ENCODE results near the gene RYR1.
"Not testable (repeated sequence)": the region's sequence is repeated elsewhere in the genome, so short reads cannot be mapped to it uniquely, and the experiment has no call there.

The RYR1 gene

GRCh38 chr19:38400361-38400760, 33.1 kb upstream of the RYR1 start:
- no peak for DNase-seq (ENCODE audit: low read depth in 2 of 2)

- DNase-seq (ENCODE audit: low read depth in 2 of 2) = no peak
These were observed 32.3 kb upstream of the RYR1 start for GRCh38 chr19:38401148-38401547.

- DNase-seq (ENCODE audit: low read depth in 2 of 2) = no peak
These were observed 30.9 kb upstream of the RYR1 start for GRCh38 chr19:38402623-38402966.

- peak; percentile 97 for DNase-seq (ENCODE audit: low read depth in 2 of 2)
These were observed 30.4 kb upstream of the RYR1 start, which contains the start of gene FAM98C for GRCh38 chr19:38402967-38403674. FAM98C (plus strand) TSS chr19:38403093; CDS start chr19:38403154, 61 bp downstream.

- no peak for DNase-seq (ENCODE audit: low read depth in 2 of 2)
These were observed 28.6 kb upstream of the RYR1 start for GRCh38 chr19:38404858-38405257.

GRCh38 chr19:38405276-38405675, 28.2 kb upstream of the RYR1 start:
- DNase-seq (ENCODE audit: low read depth in 2 of 2) = no peak

- no peak for DNase-seq (ENCODE audit: low read depth in 2 of 2)
These were observed 23.8 kb upstream of the RYR1 start for GRCh38 chr19:38409631-38410133.

GRCh38 chr19:38410407-38410806, 23.1 kb upstream of the RYR1 start:
- DNase-seq (ENCODE audit: low read depth in 2 of 2) = not testable (repeated sequence)

- DNase-seq (ENCODE audit: low read depth in 2 of 2) = no peak
These were observed 22.3 kb upstream of the RYR1 start for GRCh38 chr19:38411041-38411712.

- not testable (repeated sequence) for DNase-seq (ENCODE audit: low read depth in 2 of 2)
These were observed 21.6 kb upstream of the RYR1 start for GRCh38 chr19:38411898-38412297.

- no peak for DNase-seq (ENCODE audit: low read depth in 2 of 2)
These were observed 21.0 kb upstream of the RYR1 start for GRCh38 chr19:38412491-38412890.

- no peak for DNase-seq (ENCODE audit: low read depth in 2 of 2)
These were observed 20.5 kb upstream of the RYR1 start for GRCh38 chr19:38412961-38413360.

- DNase-seq (ENCODE audit: low read depth in 2 of 2) = no peak
These were observed 20.1 kb upstream of the RYR1 start for GRCh38 chr19:38413416-38413815.

- DNase-seq (ENCODE audit: low read depth in 2 of 2) = no peak
These were observed 16.3 kb upstream of the RYR1 start for GRCh38 chr19:38417146-38417543.

GRCh38 chr19:38417544-38418506, 15.7 kb upstream of the RYR1 start:
- peak in 1 of 2 donors; percentile 52 for DNase-seq (ENCODE audit: low read depth in 2 of 2)

- no peak for DNase-seq (ENCODE audit: low read depth in 2 of 2)
These were observed 12.6 kb upstream of the RYR1 start for GRCh38 chr19:38420935-38421334.

- DNase-seq (ENCODE audit: low read depth in 2 of 2) = no peak
These were observed 11.6 kb upstream of the RYR1 start for GRCh38 chr19:38421856-38422255.

- DNase-seq (ENCODE audit: low read depth in 2 of 2) = no peak
These were observed 11.1 kb upstream of the RYR1 start for GRCh38 chr19:38422438-38422837.

- DNase-seq (ENCODE audit: low read depth in 2 of 2) = no peak
These were observed 9.2 kb upstream of the RYR1 start for GRCh38 chr19:38424272-38424671.

- no peak for DNase-seq (ENCODE audit: low read depth in 2 of 2)
These were observed 8.2 kb upstream of the RYR1 start for GRCh38 chr19:38425222-38425809.

GRCh38 chr19:38425810-38426466, 7.6 kb upstream of the RYR1 start, which contains the start of gene RASGRP4:
RASGRP4 (minus strand) TSS chr19:38426219; CDS start chr19:38426091, 128 bp downstream.
- DNase-seq (ENCODE audit: low read depth in 2 of 2) = peak; percentile 10 to 57

All from stimulated activated CD4-positive, alpha-beta T cell treated with anti-CD3 and anti-CD28 coated beads, Interleukin-1b, Interleukin-23, amount 100 ng/mL, for 4 hours (primary cell).